ENCODE measurements around the gene DOCK3. TPM values are rescaled to one million over a fixed set of nuclear protein-coding genes. Genes with fewer than 3 reads are reported as not detected.

DOCK3 gene
- total RNA-seq, 2 donors from 2014 or later = 7.7 to 8.5 TPM

DNA sequence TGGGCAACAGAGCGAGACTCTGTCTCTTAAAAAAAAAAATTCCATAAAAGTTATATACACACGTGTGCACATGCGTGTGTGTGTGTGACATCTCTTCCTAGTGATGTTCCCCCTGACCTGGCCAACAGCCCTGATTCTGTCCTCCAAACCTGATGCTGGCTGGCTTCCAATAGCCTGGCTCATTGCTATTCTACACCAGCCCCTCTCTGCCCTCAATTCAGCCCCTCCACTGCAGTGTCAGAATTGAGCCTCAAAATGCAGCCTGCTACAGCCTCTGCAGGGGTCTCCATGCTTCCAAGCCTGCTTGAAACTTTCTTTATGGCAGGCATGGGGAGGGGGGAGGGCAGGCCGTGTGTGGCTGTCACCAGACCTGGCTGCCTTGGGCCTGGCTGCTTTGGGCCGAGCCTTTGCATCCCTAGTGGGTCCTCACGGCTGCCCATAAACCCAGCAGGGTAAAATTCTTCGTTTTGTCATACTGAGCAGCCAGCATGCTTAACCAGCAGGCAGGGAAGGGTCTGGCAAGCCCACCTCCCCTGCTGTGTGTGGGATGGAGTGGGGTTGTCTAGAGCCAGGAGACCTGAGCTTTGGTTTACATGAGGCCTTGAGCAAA, 22.7 kb upstream of the DOCK3 start:
- peak overlapping the region; percentile 70 for H3K27ac ChIP-seq (ENCODE audit: low read depth, low read length)
- H3K4me1 Mint-ChIP-seq = peaks cover 9% of the 10 kb centered on the region

DNA sequence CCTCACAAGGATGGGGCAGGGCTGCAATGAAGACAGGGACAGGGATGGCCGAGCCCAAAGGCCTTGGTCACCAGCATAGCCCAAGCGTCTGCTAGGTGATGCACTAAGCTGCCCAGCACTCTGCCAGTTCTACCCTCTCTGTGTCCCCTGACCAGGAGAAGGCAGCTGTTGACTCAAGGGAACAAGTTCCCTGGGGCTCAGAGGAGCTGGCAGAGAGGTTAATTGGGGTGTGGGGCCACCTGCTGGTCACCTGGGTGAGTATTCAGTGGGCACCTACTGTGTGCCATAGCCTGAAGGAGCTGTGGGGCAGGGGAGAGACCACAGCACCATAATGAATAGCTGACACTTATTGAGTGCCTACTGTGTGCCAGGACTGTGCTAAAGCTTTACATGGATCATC, 22.0 kb upstream of the DOCK3 start:
- no peaks in the 10 kb centered on the region for H3K36me3 ChIP-seq (ENCODE audit: control insufficient read depth, insufficient read depth, low read length)
- H3K9ac ChIP-seq (ENCODE audit: extremely low read depth, low read length, poor library complexity, severe bottlenecking) = no peak overlapping the region
- peaks cover 9% of the 10 kb centered on the region for H3K4me1 Mint-ChIP-seq
- TF ChIP-seq, protein P1, sequence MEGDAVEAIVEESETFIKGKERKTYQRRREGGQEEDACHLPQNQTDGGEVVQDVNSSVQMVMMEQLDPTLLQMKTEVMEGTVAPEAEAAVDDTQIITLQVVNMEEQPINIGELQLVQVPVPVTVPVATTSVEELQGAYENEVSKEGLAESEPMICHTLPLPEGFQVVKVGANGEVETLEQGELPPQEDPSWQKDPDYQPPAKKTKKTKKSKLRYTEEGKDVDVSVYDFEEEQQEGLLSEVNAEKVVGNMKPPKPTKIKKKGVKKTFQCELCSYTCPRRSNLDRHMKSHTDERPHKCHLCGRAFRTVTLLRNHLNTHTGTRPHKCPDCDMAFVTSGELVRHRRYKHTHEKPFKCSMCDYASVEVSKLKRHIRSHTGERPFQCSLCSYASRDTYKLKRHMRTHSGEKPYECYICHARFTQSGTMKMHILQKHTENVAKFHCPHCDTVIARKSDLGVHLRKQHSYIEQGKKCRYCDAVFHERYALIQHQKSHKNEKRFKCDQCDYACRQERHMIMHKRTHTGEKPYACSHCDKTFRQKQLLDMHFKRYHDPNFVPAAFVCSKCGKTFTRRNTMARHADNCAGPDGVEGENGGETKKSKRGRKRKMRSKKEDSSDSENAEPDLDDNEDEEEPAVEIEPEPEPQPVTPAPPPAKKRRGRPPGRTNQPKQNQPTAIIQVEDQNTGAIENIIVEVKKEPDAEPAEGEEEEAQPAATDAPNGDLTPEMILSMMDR (conservative IDR thresholded peaks at IDR 0.05) = peak; percentile 79
- no peaks in the 10 kb centered on the region for H3K4me1 ChIP-seq (ENCODE audit: control insufficient read depth, insufficient read depth, low read length)
- H3K27me3 Mint-ChIP-seq (ENCODE audit: insufficient read depth) = peaks cover 7% of the 10 kb centered on the region
- H3K27ac Mint-ChIP-seq = no peak overlapping the region
- no peaks in the 10 kb centered on the region for H3K27me3 ChIP-seq (ENCODE audit: control insufficient read depth, insufficient read depth, low read length, poor library complexity, severe bottlenecking)
- WGBS, 2 experiments (ENCODE audit: insufficient coverage in 1 of 2, insufficient read length in 1 of 2) = 69 to 76% methylated on average over 2 of the region's 2 CpGs
- peak; percentile 89 for DNase-seq
- no peak overlapping the region for H3K4me3 ChIP-seq (ENCODE audit: low read length)
- H3K27ac ChIP-seq (ENCODE audit: low read depth, low read length) = peak overlapping the region; percentile 70
- no peaks in the 10 kb centered on the region for H3K36me3 Mint-ChIP-seq (ENCODE audit: low read depth)
- H3K4me3 Mint-ChIP-seq = no peak overlapping the region
- no peaks in the 10 kb centered on the region for H3K9me3 Mint-ChIP-seq
- no peaks in the 10 kb centered on the region for H3K9me3 ChIP-seq (ENCODE audit: control insufficient read depth, low read length)

More for the DNA sequence above, 22.7 kb upstream of the DOCK3 start:
- WGBS, 2 experiments (ENCODE audit: insufficient coverage in 1 of 2, insufficient read length in 1 of 2) = 67 to 68% methylated on average over 6 to 7 of the region's 7 CpGs
- Histone ChIP-seq H3K9ac (ENCODE audit: extremely low read depth, low read length, poor library complexity, severe bottlenecking) (no peak overlapping the region), H3K4me1 (ENCODE audit: control insufficient read depth, insufficient read depth, low read length) (no peaks in the 10 kb centered on the region), H3K36me3 (ENCODE audit: control insufficient read depth, insufficient read depth, low read length) (no peaks in the 10 kb centered on the region), H3K9me3 (ENCODE audit: control insufficient read depth, low read length) (no peaks in the 10 kb centered on the region), H3K27me3 (ENCODE audit: control insufficient read depth, insufficient read depth, low read length, poor library complexity, severe bottlenecking) (no peaks in the 10 kb centered on the region), H3K4me3 (ENCODE audit: low read length) (no peak overlapping the region)
- peak; percentile 80 for DNase-seq
- TF ChIP-seq, protein P1 (conservative IDR thresholded peaks at IDR 0.05) = no peak
- Mint-ChIP-seq H3K9me3 (no peaks in the 10 kb centered on the region), H3K4me3 (no peak overlapping the region), H3K27me3 (ENCODE audit: insufficient read depth) (peaks cover 4% of the 10 kb centered on the region), H3K36me3 (ENCODE audit: low read depth) (no peaks in the 10 kb centered on the region), H3K27ac (no peak overlapping the region)

DNA sequence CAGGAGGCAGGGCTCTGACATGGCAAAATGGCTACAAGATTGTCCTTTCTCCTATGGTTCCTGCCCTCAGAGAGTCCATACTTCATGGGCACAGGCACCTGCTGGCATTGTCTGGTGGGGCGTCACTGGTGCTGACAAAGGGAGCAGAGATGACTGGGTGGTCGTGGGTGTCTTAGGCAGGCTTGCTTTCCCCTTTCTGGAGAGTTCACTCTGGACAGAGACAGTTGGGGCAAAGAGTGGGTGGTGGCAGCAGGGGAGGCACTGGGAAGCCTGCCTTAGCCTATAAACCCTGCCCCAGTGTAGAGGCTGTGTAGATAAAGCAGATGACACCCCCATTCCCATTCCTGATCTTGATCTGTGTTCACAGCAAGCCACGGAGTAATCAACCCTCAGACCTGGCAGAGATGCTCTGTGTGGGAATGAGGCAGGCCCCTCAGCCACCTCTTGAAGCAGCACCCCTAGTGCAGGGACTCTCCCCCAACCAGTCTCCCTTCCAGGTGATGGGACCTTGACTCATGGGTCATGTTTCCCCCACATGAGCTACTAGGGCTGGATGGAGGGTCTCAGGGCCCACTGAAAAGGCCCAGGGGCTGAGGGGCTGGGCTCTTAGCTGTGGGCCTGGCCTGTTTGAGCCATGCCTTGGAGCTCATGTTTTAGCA, 20.7 kb upstream of the DOCK3 start:
- no peak overlapping the region for H3K27ac Mint-ChIP-seq
- no peak overlapping the region for H3K4me3 ChIP-seq (ENCODE audit: low read length)
- peaks cover 9% of the 10 kb centered on the region for H3K4me1 Mint-ChIP-seq
- no peaks in the 10 kb centered on the region for H3K4me1 ChIP-seq (ENCODE audit: control insufficient read depth, insufficient read depth, low read length)
- H3K36me3 ChIP-seq (ENCODE audit: control insufficient read depth, insufficient read depth, low read length) = no peaks in the 10 kb centered on the region
- H3K27me3 Mint-ChIP-seq (ENCODE audit: insufficient read depth) = peaks cover 7% of the 10 kb centered on the region
- no peak overlapping the region for H3K9ac ChIP-seq (ENCODE audit: extremely low read depth, low read length, poor library complexity, severe bottlenecking)
- no peaks in the 10 kb centered on the region for H3K9me3 ChIP-seq (ENCODE audit: control insufficient read depth, low read length)
- no peak overlapping the region for H3K27ac ChIP-seq (ENCODE audit: low read depth, low read length)
- H3K4me3 Mint-ChIP-seq = no peak overlapping the region
- no peaks in the 10 kb centered on the region for H3K9me3 Mint-ChIP-seq
- DNase-seq = no peak
- H3K36me3 Mint-ChIP-seq (ENCODE audit: low read depth) = no peaks in the 10 kb centered on the region
- no peaks in the 10 kb centered on the region for H3K27me3 ChIP-seq (ENCODE audit: control insufficient read depth, insufficient read depth, low read length, poor library complexity, severe bottlenecking)
- 87% methylated on average over 3 of the region's 3 CpGs; no CpG with 5 or more reads in 1 of the 2 experiments for WGBS, 2 experiments (ENCODE audit: insufficient coverage in 1 of 2, insufficient read length in 1 of 2)
- TF ChIP-seq, protein P1 (conservative IDR thresholded peaks at IDR 0.05) = no peak
